Putamen (tissue), 1 donor: ENCODE results near the gene PHLDA1.
"Not testable (repeated sequence)": the region's sequence is repeated elsewhere in the genome, so short reads cannot be mapped to it uniquely, and the experiment has no call there.

Source experiments
- DNase-seq: peaks from one replicate; pipeline ENCODE4 v3.0.0-alpha.2; 2016; ENCODE audit warnings: low spot score

The PHLDA1 gene

GRCh38 chr12:76018672-76019071, 12.9 kb downstream of the PHLDA1 start:
- no peak for DNase-seq

GRCh38 chr12:76018111-76018510, 13.5 kb downstream of the PHLDA1 start:
- no peak for DNase-seq

GRCh38 chr12:76014007-76014406, 17.6 kb downstream of the PHLDA1 start:
- DNase-seq = no peak

- no peak for DNase-seq
These were observed 18.0 kb downstream of the PHLDA1 start for GRCh38 chr12:76013603-76014002.

- no peak for DNase-seq
These were observed 18.9 kb downstream of the PHLDA1 start for GRCh38 chr12:76012644-76013043.

GRCh38 chr12:76010732-76011458, 20.7 kb downstream of the PHLDA1 start:
- DNase-seq = no peak

GRCh38 chr12:76008428-76008827, 23.1 kb downstream of the PHLDA1 start:
- DNase-seq = no peak

- no peak for DNase-seq
These were observed 23.9 kb downstream of the PHLDA1 start for GRCh38 chr12:76007640-76008039.

- no peak for DNase-seq
These were observed 25.3 kb downstream of the PHLDA1 start for GRCh38 chr12:76006028-76006925.

GRCh38 chr12:76003355-76003638, 28.3 kb downstream of the PHLDA1 start:
- no peak for DNase-seq

GRCh38 chr12:76002598-76003354, 28.8 kb downstream of the PHLDA1 start:
- DNase-seq = no peak

- DNase-seq = no peak
These were observed 33.1 kb downstream of the PHLDA1 start for GRCh38 chr12:75998292-75999063.

GRCh38 chr12:75997658-75998057, 33.9 kb downstream of the PHLDA1 start:
- DNase-seq = no peak

GRCh38 chr12:75996861-75997447, 34.6 kb downstream of the PHLDA1 start:
- DNase-seq = no peak

GRCh38 chr12:75995691-75996090, 35.9 kb downstream of the PHLDA1 start:
- DNase-seq = no peak

- DNase-seq = no peak
These were observed 37.4 kb downstream of the PHLDA1 start for GRCh38 chr12:75994069-75994740.

- no peak for DNase-seq
These were observed 39.8 kb downstream of the PHLDA1 start for GRCh38 chr12:75991753-75992152.

- DNase-seq = no peak
These were observed 41.2 kb downstream of the PHLDA1 start for GRCh38 chr12:75990189-75990912.

GRCh38 chr12:75987709-75988108, 43.9 kb downstream of the PHLDA1 start:
- not testable (repeated sequence) for DNase-seq
